ENCODE data around the gene DCAF8. TPM values are rescaled to one million over a fixed set of nuclear protein-coding genes. Genes with fewer than 3 reads are reported as not detected.

DCAF8 gene
- total RNA-seq, 1 donor from 2014 or later: 69.4 TPM

- TF ChIP-seq CTCF (IDR thresholded peaks at IDR 0.05; ENCODE audit: insufficient read depth, low read length, poor library complexity, severe bottlenecking): no peak
- no peaks in the 10 kb centered on the region for H3K36me3 ChIP-seq (ENCODE audit: control insufficient read depth, insufficient read depth, low read length)
- DNase-seq (ENCODE audit: low read depth): no peak
- peaks cover 6% of the 10 kb centered on the region for H3K27me3 ChIP-seq (ENCODE audit: control insufficient read depth, insufficient read depth, low read length)
- no peak overlapping the region for H3K4me3 ChIP-seq (ENCODE audit: low read depth, low read length)
These were observed 65.1 kb downstream of the DCAF8 start for GRCh38 chr1:160197231-160197630.

- no peak for TF ChIP-seq CTCF (IDR thresholded peaks at IDR 0.05; ENCODE audit: insufficient read depth, low read length, poor library complexity, severe bottlenecking)
- H3K4me3 ChIP-seq (ENCODE audit: low read depth, low read length): no peak overlapping the region
- peaks cover 6% of the 10 kb centered on the region for H3K27me3 ChIP-seq (ENCODE audit: control insufficient read depth, insufficient read depth, low read length)
- no peak for DNase-seq (ENCODE audit: low read depth)
- H3K36me3 ChIP-seq (ENCODE audit: control insufficient read depth, insufficient read depth, low read length): no peaks in the 10 kb centered on the region
These were observed 66.2 kb downstream of the DCAF8 start for GRCh38 chr1:160196143-160196542.

GRCh38 chr1:160194737-160195059, 67.7 kb downstream of the DCAF8 start:
- no peak for TF ChIP-seq CTCF (IDR thresholded peaks at IDR 0.05; ENCODE audit: insufficient read depth, low read length, poor library complexity, severe bottlenecking)

GRCh38 chr1:160193832-160194736, 68.3 kb downstream of the DCAF8 start:
- TF ChIP-seq CTCF (IDR thresholded peaks at IDR 0.05; ENCODE audit: insufficient read depth, low read length, poor library complexity, severe bottlenecking): no peak
- H3K27me3 ChIP-seq (ENCODE audit: control insufficient read depth, insufficient read depth, low read length): peaks cover 6% of the 10 kb centered on the region
- no peaks in the 10 kb centered on the region for H3K36me3 ChIP-seq (ENCODE audit: control insufficient read depth, insufficient read depth, low read length)

More at GRCh38 chr1:160194737-160195059, 67.7 kb downstream of the DCAF8 start:
- H3K36me3 ChIP-seq (ENCODE audit: control insufficient read depth, insufficient read depth, low read length): no peaks in the 10 kb centered on the region
- H3K27me3 ChIP-seq (ENCODE audit: control insufficient read depth, insufficient read depth, low read length): peaks cover 6% of the 10 kb centered on the region
- DNase-seq (ENCODE audit: low read depth): no peak
- H3K4me3 ChIP-seq (ENCODE audit: low read depth, low read length): no peak overlapping the region

GRCh38 chr1:160193091-160193819, 69.1 kb downstream of the DCAF8 start:
- Histone ChIP-seq H3K36me3 (ENCODE audit: control insufficient read depth, insufficient read depth, low read length) (no peaks in the 10 kb centered on the region), H3K4me3 (ENCODE audit: low read depth, low read length) (no peak overlapping the region), H3K27me3 (ENCODE audit: control insufficient read depth, insufficient read depth, low read length) (peaks cover 6% of the 10 kb centered on the region)
- peak; percentile 95 for TF ChIP-seq CTCF (IDR thresholded peaks at IDR 0.05; ENCODE audit: insufficient read depth, low read length, poor library complexity, severe bottlenecking)
- DNase-seq (ENCODE audit: low read depth): peak; percentile 54

More at GRCh38 chr1:160193832-160194736, 68.3 kb downstream of the DCAF8 start:
- no peak for DNase-seq (ENCODE audit: low read depth)
- H3K4me3 ChIP-seq (ENCODE audit: low read depth, low read length): no peak overlapping the region

Data from kidney epithelial cell (primary cell).